ENCODE results near the gene FIGN. TPM values are rescaled to one million over a fixed set of nuclear protein-coding genes. Genes with fewer than 3 reads are reported as not detected.

The FIGN gene, protein sequence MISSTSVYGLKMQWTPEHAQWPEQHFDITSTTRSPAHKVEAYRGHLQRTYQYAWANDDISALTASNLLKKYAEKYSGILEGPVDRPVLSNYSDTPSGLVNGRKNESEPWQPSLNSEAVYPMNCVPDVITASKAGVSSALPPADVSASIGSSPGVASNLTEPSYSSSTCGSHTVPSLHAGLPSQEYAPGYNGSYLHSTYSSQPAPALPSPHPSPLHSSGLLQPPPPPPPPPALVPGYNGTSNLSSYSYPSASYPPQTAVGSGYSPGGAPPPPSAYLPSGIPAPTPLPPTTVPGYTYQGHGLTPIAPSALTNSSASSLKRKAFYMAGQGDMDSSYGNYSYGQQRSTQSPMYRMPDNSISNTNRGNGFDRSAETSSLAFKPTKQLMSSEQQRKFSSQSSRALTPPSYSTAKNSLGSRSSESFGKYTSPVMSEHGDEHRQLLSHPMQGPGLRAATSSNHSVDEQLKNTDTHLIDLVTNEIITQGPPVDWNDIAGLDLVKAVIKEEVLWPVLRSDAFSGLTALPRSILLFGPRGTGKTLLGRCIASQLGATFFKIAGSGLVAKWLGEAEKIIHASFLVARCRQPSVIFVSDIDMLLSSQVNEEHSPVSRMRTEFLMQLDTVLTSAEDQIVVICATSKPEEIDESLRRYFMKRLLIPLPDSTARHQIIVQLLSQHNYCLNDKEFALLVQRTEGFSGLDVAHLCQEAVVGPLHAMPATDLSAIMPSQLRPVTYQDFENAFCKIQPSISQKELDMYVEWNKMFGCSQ
- total RNA-seq (2014; rRNA removed; shearing (Covaris generic)), result 0.61 and 0.68 TPM in 2 replicates

DNA sequence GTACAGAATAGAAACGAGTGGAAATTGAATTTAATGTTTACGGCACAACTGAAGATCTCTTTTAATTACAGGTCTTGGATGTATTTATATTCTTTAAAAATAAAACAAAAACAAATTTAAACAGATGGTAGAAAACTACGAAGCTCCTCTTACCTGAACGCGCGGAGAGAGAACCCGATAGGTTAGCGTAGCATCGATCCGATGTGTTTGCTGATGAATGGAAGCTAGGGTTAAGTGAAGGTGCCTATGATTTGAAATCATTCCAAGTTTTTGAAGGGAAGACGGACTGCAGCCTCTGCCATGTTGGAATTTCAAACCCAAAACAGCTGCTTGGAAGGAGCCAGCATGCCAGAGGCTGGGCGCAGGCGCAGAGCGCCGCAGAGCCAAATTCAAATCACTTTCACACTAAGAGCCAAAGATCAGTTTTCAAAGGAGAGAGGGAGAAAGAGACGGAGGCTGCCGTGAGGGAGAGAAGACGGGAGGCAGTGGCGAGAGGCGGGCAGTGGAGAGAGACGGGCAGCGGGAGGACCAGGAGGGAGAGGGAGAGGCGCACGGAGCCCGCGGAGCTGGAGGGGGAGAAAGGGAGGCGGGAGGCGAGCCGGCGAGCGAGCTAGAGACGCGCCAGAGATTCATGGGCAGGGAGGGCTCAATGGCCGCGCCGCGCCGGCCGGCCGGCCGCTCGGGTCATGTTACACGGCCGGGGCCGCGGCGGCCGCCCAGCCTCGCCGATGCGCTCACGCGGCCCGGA is at the start of gene FIGN:
TSS of gene FIGN (minus strand) at position 324 of the 748 bp plus-strand sequence. CDS start 1,081 bp downstream, outside the sequence.

